Measurements from ENCODE around the gene ADAM12. TPM values are rescaled to one million over a fixed set of nuclear protein-coding genes. Genes with fewer than 3 reads are reported as not detected.

Gene ADAM12
- total and polyA plus RNA-seq, 2 of the 13 experiments (the other 11 are each of a cell fraction or from before 2014, with no cell fraction given) = not detected

GRCh38 chr10:126374435-126374834 is 13.8 kb downstream of the ADAM12 start (continued):
- TF ChIP-seq JDP2 (CRISPR knock-in tag; IDR thresholded peaks at IDR 0.05; ENCODE audit: borderline replicate concordance) (no peak), DNMT3B (CRISPR knock-in tag; conservative IDR thresholded peaks at IDR 0.05) (no peak), ZBTB34 (CRISPR knock-in tag; IDR thresholded peaks at IDR 0.05) (no peak)
- TF ChIP-seq, protein P1, sequence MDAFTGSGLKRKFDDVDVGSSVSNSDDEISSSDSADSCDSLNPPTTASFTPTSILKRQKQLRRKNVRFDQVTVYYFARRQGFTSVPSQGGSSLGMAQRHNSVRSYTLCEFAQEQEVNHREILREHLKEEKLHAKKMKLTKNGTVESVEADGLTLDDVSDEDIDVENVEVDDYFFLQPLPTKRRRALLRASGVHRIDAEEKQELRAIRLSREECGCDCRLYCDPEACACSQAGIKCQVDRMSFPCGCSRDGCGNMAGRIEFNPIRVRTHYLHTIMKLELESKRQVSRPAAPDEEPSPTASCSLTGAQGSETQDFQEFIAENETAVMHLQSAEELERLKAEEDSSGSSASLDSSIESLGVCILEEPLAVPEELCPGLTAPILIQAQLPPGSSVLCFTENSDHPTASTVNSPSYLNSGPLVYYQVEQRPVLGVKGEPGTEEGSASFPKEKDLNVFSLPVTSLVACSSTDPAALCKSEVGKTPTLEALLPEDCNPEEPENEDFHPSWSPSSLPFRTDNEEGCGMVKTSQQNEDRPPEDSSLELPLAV (CRISPR knock-in tag; conservative IDR thresholded peaks at IDR 0.05; ENCODE audit: low read depth) = no peak

DNA sequence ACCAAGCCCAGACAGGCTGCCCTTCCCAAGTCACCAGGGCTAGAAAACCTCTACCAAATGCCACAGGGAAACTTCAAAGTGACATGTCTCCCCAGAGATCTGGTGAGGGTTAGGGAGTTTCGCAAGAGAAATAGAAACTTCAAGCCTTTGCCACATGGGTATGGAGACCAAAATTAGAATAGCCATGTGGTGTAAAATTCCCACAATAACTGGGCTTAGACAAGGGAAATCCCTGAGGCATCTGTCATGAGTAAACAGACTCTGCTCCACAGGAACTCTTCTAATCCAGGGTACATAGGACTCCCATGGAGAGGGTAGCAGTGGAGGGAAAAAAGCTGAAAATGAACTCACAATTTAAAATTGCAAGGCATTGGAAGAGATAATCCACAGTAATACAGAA is 14.3 kb downstream of the ADAM12 start:
- Histone ChIP-seq H3K27me3 (ENCODE audit: control insufficient read depth in 1 of 2, insufficient read depth in 2 of 2, low read length in 2 of 2) (no peaks in the 10 kb centered on the region), H3K9ac (ENCODE audit: insufficient read depth, low read depth, low read length) (no peak overlapping the region), H3K36me3 (replicated peaks in 1 of 2; ENCODE audit: control insufficient read depth in 1 of 2, insufficient read depth in 2 of 2, low read length in 2 of 2) (no peaks in the 10 kb centered on the region), H3K4me3 (replicated peaks in 1 of 3; ENCODE audit: insufficient read depth in 1 of 3, low read depth in 2 of 3, low read length in 3 of 3) (no peak overlapping the region), H4K20me1 (ENCODE audit: insufficient read depth, low read length) (no peaks in the 10 kb centered on the region), H2AFZ (ENCODE audit: low read length) (no peak overlapping the region), H3K4me2 (ENCODE audit: low read depth, low read length) (no peak overlapping the region), H3K4me1 (ENCODE audit: insufficient read depth, low read length) (no peaks in the 10 kb centered on the region), H3K27ac (ENCODE audit: extremely low read length, insufficient read depth, low read length) (no peak overlapping the region), H3K79me2 (ENCODE audit: insufficient read depth, low read length) (no peaks in the 10 kb centered on the region), H3K9me3 (ENCODE audit: low read length) (no peaks in the 10 kb centered on the region)
- in situ Hi-C loops (cut with HindIII; ENCODE audit: extremely low pct_ligation_motif_present, low pct_unique_long_range_greater_than_20kb) = no loop called here
- ATAC-seq (no peak), FAIRE-seq (no peak), DNase-seq (ENCODE audit: low spot score) (no peak)
- intact Hi-C loops (cut with micrococcal nuclease; ENCODE audit: unreplicated experiment) = no loop called here
- TF ChIP-seq ZNF749 (CRISPR knock-in tag; IDR thresholded peaks at IDR 0.05; ENCODE audit: borderline replicate concordance) = no peak
- TF ChIP-seq MNT (IDR thresholded peaks at IDR 0.05) = 0 out of 2 replicates have a peak, but pooled peaks have one; percentile 47
- TF ChIP-seq SNAI1 (CRISPR knock-in tag; IDR thresholded peaks at IDR 0.05; ENCODE audit: borderline replicate concordance) = no peak
- TF ChIP-seq SMAD9 (CRISPR knock-in tag; IDR thresholded peaks at IDR 0.05) = no peak
- TF ChIP-seq NFAT5 (CRISPR knock-in tag; IDR thresholded peaks at IDR 0.05) = no peak
- no peak for TF ChIP-seq ZSCAN31 (CRISPR knock-in tag; IDR thresholded peaks at IDR 0.05; ENCODE audit: low read depth)
- WGBS (ENCODE audit: low lambda C conversion rate) = 0% methylated on average over 1 of the region's 1 CpG
- BruUV-seq (replicated peaks) = no TSS peak
- ChIA-PET POLR2A (no interaction called here), CTCF (ENCODE audit: low intra/inter-chr PET ratio, low total read pairs) (no interaction called here)
